ENCODE results near the gene NOS2. TPM values are rescaled to one million over a fixed set of nuclear protein-coding genes. Genes with fewer than 3 reads are reported as not detected.
"Not testable (repeated sequence)": the region's sequence is repeated elsewhere in the genome, so short reads cannot be mapped to it uniquely, and the experiment has no call there.

NOS2 gene
- total RNA-seq, 2 donors from 2014 or later: 0.26 to 0.33 TPM

DNA sequence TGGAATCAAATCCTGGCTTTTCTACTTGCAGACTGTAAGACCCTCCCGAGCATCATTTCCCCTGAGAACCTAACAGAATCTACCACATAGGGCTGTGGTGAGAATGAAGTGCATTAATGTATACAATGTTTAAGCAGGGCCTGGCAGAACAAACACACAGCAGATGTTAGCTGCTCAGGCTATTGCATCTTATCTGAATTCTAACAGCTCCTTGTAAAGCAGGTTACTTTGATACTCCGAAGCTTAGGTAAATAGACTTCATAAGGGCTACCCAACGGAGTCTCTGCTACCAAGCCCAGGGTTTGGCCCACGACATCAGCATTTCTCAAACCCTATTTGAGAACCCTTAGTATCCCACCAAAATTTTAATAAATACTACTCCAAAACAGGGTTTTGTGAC lies 24.4 kb upstream of the NOS2 start:
- no peak for TF ChIP-seq POLR2A (IDR thresholded peaks at IDR 0.05)
- TF ChIP-seq, protein P1, sequence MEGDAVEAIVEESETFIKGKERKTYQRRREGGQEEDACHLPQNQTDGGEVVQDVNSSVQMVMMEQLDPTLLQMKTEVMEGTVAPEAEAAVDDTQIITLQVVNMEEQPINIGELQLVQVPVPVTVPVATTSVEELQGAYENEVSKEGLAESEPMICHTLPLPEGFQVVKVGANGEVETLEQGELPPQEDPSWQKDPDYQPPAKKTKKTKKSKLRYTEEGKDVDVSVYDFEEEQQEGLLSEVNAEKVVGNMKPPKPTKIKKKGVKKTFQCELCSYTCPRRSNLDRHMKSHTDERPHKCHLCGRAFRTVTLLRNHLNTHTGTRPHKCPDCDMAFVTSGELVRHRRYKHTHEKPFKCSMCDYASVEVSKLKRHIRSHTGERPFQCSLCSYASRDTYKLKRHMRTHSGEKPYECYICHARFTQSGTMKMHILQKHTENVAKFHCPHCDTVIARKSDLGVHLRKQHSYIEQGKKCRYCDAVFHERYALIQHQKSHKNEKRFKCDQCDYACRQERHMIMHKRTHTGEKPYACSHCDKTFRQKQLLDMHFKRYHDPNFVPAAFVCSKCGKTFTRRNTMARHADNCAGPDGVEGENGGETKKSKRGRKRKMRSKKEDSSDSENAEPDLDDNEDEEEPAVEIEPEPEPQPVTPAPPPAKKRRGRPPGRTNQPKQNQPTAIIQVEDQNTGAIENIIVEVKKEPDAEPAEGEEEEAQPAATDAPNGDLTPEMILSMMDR (IDR thresholded peaks at IDR 0.05): no peak
- Histone ChIP-seq H3K9me3 (no peaks in the 10 kb centered on the region), H3K27ac (no peak overlapping the region), H3K4me1 (peaks cover 15% of the 10 kb centered on the region), H3K36me3 (replicated peaks in 1 of 2; ENCODE audit: insufficient read depth in 1 of 2, low read depth in 2 of 2) (no peaks in the 10 kb centered on the region), H3K27me3 (no peaks in the 10 kb centered on the region), H3K4me3 (no peak overlapping the region)
- DNase-seq: no peak
- no peak for ATAC-seq
- intact Hi-C loops (cut with DNase I): no loop called here
- 40 to 47% methylated on average over 4 of the region's 4 CpGs for WGBS, 2 donors

DNA sequence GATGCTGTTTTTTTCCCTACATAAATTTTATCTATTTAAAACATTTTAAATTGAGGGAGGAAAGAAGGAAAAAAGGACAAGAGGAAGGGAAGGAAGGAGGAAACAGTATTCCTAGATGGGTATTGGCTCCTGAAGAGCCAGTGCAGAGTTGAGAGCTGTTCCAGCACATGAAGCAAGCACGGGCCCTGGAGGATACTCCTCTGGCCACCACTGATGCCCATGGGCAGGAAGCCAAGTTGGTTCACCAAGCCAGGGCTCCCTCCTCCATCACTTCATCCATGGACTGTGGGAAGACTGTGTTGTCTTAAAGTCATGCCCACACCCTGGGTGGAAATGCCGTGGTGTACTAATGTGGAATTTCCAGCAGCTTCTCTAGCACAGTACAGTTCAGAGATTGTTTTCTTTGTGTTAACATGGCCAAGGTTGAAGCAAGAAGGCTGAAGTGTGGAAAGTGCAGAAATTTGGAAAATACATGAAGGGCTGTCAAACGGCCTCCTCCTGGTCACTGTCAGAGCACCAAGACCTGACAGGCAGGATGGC lies 23.9 kb upstream of the NOS2 start:
- H3K27ac ChIP-seq: no peak overlapping the region
- ATAC-seq: no peak
- no peak for DNase-seq
- no peaks in the 10 kb centered on the region for H3K36me3 ChIP-seq (replicated peaks in 1 of 2; ENCODE audit: insufficient read depth in 1 of 2, low read depth in 2 of 2)
- WGBS, 2 donors: 63% methylated on average over 3 of the region's 3 CpGs
- intact Hi-C loops (cut with DNase I): no loop called here
- no peak for TF ChIP-seq POLR2A (IDR thresholded peaks at IDR 0.05)
- TF ChIP-seq, protein P1 (IDR thresholded peaks at IDR 0.05): no peak
- no peaks in the 10 kb centered on the region for H3K9me3 ChIP-seq
- no peaks in the 10 kb centered on the region for H3K27me3 ChIP-seq
- peaks cover 15% of the 10 kb centered on the region for H3K4me1 ChIP-seq
- H3K4me3 ChIP-seq: no peak overlapping the region

DNA sequence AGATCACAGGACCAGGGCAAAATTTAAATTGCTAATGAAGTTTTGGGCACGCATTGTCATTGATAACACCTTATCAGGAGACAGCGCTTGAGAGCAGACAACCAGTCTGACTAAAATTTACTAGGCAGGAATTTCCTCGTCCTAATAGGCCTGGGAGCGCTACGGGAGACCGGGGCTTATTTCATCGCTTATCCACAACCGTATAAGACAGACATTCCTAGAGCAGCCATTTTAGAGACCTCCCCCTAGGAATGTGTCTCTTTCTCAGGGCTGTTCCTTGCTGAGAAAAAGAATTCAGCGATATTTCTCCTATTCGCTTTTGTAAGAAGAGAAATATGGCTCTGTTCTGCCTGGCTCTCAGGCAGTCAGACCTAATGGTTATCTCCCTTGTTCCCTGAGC lies 21.8 kb upstream of the NOS2 start:
- WGBS, 2 donors: 86 to 92% methylated on average over 10 of the region's 10 CpGs
- H3K36me3 ChIP-seq (replicated peaks in 1 of 2; ENCODE audit: insufficient read depth in 1 of 2, low read depth in 2 of 2); H3K27ac ChIP-seq; H3K9me3 ChIP-seq; ATAC-seq; H3K27me3 ChIP-seq; DNase-seq; H3K4me3 ChIP-seq; intact Hi-C loops (cut with DNase I): not testable (repeated sequence)
- peaks cover 11% of the 10 kb centered on the region for H3K4me1 ChIP-seq

DNA sequence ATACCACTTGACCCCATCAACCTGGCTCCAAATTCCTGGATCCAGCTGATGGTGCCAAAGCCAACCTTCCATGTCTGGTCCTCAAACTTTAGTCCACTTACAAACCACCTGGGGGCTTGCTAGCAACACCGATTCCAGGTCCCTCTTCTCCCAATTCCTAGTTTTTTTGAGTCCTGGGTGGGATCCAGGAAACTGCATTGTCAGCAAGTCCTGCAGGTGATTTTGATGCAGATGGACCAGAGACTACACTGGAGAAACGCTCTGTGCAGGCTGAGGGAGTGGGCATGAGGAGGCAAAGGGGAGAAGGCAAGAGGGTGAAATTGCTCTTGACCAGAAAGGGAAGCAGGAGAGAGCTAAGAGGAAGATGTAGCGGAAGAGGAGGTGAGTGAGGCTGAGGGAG lies 21.0 kb upstream of the NOS2 start:
- H3K4me3 ChIP-seq: no peak overlapping the region
- no peak for TF ChIP-seq POLR2A (IDR thresholded peaks at IDR 0.05)
- TF ChIP-seq, protein P1 (IDR thresholded peaks at IDR 0.05): no peak
- no peak overlapping the region for H3K27ac ChIP-seq
- intact Hi-C loops (cut with DNase I): no loop called here
- no peaks in the 10 kb centered on the region for H3K27me3 ChIP-seq
- WGBS, 2 donors: 88 to 96% methylated on average over 3 of the region's 3 CpGs
- H3K36me3 ChIP-seq (replicated peaks in 1 of 2; ENCODE audit: insufficient read depth in 1 of 2, low read depth in 2 of 2): no peaks in the 10 kb centered on the region
- DNase-seq (no peak), ATAC-seq (no peak)
- H3K9me3 ChIP-seq: no peaks in the 10 kb centered on the region
- peaks cover 11% of the 10 kb centered on the region for H3K4me1 ChIP-seq

DNA sequence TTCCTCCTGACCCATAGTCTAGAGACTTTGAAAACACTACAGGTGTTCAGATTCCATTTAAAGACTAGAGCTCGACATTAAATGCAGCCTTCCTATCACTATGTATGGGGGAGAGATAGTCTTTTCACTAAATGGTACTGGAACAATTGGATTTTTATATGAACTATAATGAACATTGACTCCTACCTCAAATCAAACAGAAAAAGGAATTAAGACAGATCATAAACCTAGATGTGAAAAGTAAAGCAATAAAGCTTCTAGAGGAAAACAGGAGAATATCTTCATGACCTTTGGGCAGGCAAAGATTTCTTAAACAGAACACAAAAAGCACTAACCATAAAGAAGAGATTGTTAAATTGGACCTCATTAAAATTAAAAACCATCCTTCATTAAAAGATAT lies 18.8 kb upstream of the NOS2 start:
- H3K4me1 ChIP-seq: no peaks in the 10 kb centered on the region
- TF ChIP-seq POLR2A (IDR thresholded peaks at IDR 0.05): no peak
- TF ChIP-seq, protein P1 (IDR thresholded peaks at IDR 0.05): no peak

More for the DNA sequence above, 18.8 kb upstream of the NOS2 start:
- no peak overlapping the region for H3K27ac ChIP-seq
- H3K36me3 ChIP-seq (replicated peaks in 1 of 2; ENCODE audit: insufficient read depth in 1 of 2, low read depth in 2 of 2): no peaks in the 10 kb centered on the region
- intact Hi-C loops (cut with DNase I): no loop called here
- H3K9me3 ChIP-seq: no peaks in the 10 kb centered on the region
- 70 to 75% methylated on average over 1 of the region's 1 CpG for WGBS, 2 donors
- DNase-seq (no peak), ATAC-seq (no peak)
- H3K4me3 ChIP-seq: no peak overlapping the region
- H3K27me3 ChIP-seq: no peaks in the 10 kb centered on the region
